Panc1 (cell line): ENCODE measurements around the gene SEMG2. TPM values are rescaled to one million over a fixed set of nuclear protein-coding genes. Genes with fewer than 3 reads are reported as not detected.

Experiments
- ATAC-seq: fragments of 200-7000 bp; cut with Tn5 transposase; 2 replicates; pipeline ENCODE4 v1.9.1; 2020; ENCODE audit warnings: mild to moderate bottlenecking, moderate library complexity
- BruUV-seq: library from RNA; stranded (reverse); fragments of 400-500 nt; replicated peaks from 2 replicates; lab custom pipeline; 2021; lab: Mats Ljungman, UMichigan
- CTCF ChIA-PET: fragments of 300-600 bp; sonication (Branson Sonifier 250); formaldehyde crosslinking; loops from one replicate; lab custom pipeline; 2022; ENCODE audit warnings: antibody characterized with exemption; lab: Charles Lee
- POLR2A ChIA-PET: fragments of 300-600 bp; sonication (Branson Sonifier 250); formaldehyde crosslinking; loops from one replicate; lab custom pipeline; 2022; ENCODE audit warnings: antibody characterized with exemption; lab: Charles Lee
- DNase-seq: peaks from one replicate; pipeline ENCODE4 v3.0.0-alpha.2; 2010; ENCODE audit warnings: low read depth, low spot score
- H3K27ac ChIP-seq: 2 replicates; pipeline ENCODE4 v1.5.1; 2011; ENCODE audit warnings: mild to moderate bottlenecking, low read length, inconsistent platforms
- H3K27me3 ChIP-seq: fragments of 200-500 bp; sonication (Bioruptor generic); 2 replicates; pipeline ENCODE4 v1.6.0; 2014; ENCODE audit warnings: low read length, inconsistent platforms; ENCODE audit not compliant: control insufficient read depth, insufficient read depth
- H3K36me3 ChIP-seq: fragments of 200-500 bp; sonication (Bioruptor generic); 2 replicates; pipeline ENCODE4 v1.5.1; 2014; ENCODE audit warnings: inconsistent platforms, mild to moderate bottlenecking, low read length, moderate library complexity; ENCODE audit not compliant: control insufficient read depth, insufficient read depth
- H3K4me1 ChIP-seq: 2 replicates; pipeline ENCODE4 v1.5.1; 2011; ENCODE audit warnings: inconsistent platforms, mild to moderate bottlenecking, low read length, moderate library complexity; ENCODE audit not compliant: control insufficient read depth, insufficient read depth
- H3K4me3 ChIP-seq, 2 experiments: 2 replicates each; pipeline ENCODE4 v1.5.1; 2011 to 2012; ENCODE audit warnings: low read depth in 2 of 2, low read length in 2 of 2, mild to moderate bottlenecking in 2 of 2, inconsistent platforms in 1 of 2, moderate library complexity in 1 of 2
- H3K9me3 ChIP-seq: fragments of 200-500 bp; sonication (Bioruptor generic); 2 replicates; pipeline ENCODE4 v1.5.1; 2014; ENCODE audit warnings: low read depth, mild to moderate bottlenecking, inconsistent platforms, low read length, moderate library complexity; ENCODE audit not compliant: control insufficient read depth, insufficient read depth
- SIN3A ChIP-seq: IDR thresholded peaks from 2 replicates; pipeline ENCODE4 v1.6.1; 2012; ENCODE audit warnings: low read depth, mild to moderate bottlenecking, low read length, moderate library complexity, borderline replicate concordance; ENCODE audit not compliant: insufficient read depth
- TCF7L2 ChIP-seq: IDR thresholded peaks from 2 replicates; pipeline ENCODE4 v1.6.1; 2011; ENCODE audit warnings: mild to moderate bottlenecking, low read depth, low read length, inconsistent platforms
- in situ Hi-C: cut with HindIII; loops from 2 replicates; pipeline ENCODE4 v1.10.0; 2016; ENCODE audit warnings: low sequenced_read_pairs, low pct_unique_long_range_greater_than_20kb
- intact Hi-C: fragments of 100-400 bp; cut with micrococcal nuclease; formaldehyde crosslinking; loops from one replicate; pipeline ENCODE4 v1.10.0; 2022; ENCODE audit not compliant: unreplicated experiment
- total RNA-seq: library from RNA; stranded (reverse); gene quantifications from one replicate; pipeline ENCODE4 v1.2.1, GENCODE V29; 2021; ENCODE audit not compliant: unreplicated experiment
- TF ChIP-seq, protein P1 (sequence below): fragments of 450-650 bp; IDR thresholded peaks from 2 replicates; pipeline ENCODE4 v1.5.1; 2017; ENCODE audit warnings: mild to moderate bottlenecking
- TF ChIP-seq, protein P2 (sequence below), 2 experiments: IDR thresholded peaks; 2 replicates each; pipeline ENCODE4 v1.6.1; 2011 to 2012; ENCODE audit warnings: low read depth in 2 of 2, control low read depth in 1 of 2, low read length in 1 of 2, mild to moderate bottlenecking in 1 of 2, moderate library complexity in 1 of 2; ENCODE audit not compliant: insufficient read depth in 1 of 2

Gene SEMG2
- total RNA-seq, 1 experiment from 2014 or later: not detected

DNA sequence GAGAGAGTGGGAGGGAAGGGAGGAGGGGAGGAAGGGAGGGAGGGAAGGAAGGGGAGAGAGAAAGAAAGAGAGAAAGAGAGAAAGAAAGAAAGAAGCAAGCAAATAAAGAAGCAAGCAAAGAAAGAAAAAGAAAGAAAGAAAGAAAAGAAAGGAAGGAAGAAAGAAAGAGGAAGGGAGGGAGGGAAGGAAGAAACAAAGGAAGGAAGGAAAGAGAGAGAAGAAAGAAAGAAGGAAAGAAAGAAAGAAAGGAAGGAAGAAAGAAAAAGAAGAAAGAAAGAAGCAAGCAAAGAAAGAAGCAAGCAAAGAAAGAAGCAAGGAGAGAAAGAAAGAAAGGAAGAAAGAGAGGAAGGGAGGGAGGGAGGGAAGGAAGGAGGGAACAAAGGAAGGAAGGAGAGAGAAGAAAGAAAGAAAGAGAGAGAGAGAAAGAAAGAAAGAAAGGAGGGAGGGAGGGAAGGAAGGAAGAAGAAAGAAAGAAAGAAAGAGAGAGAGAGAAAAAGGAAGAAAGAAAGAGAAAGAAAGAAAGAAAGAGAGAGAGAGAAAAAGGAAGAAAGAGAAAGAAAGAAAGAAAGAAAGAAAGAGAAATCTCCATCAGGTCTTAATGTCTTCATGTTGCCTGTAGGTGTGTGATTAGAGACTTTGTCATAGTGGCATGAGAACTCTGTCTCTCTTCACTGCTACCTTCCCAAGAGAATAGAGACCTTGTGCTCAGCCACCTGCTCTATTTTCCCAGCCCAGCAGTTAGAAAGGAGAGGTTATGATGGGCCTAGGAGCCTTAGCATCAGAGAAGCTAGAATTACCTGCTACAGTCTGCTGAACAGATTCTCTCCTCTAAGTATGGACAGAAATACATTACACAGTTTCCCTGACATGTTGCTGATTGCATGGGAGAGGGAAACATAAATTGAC is 9.4 kb upstream of the SEMG2 start:
- no peak overlapping the region for H3K4me3 ChIP-seq
- no peaks in the 10 kb centered on the region for H3K4me1 ChIP-seq
- in situ Hi-C loops (no loop called here), intact Hi-C loops (no loop called here)
- peaks cover 7% of the 10 kb centered on the region for H3K27me3 ChIP-seq
- BruUV-seq: no TSS peak
- H3K36me3 ChIP-seq: no peaks in the 10 kb centered on the region
- H3K9me3 ChIP-seq: no peaks in the 10 kb centered on the region
- POLR2A ChIA-PET: no interaction called here
- H3K27ac ChIP-seq: no peak overlapping the region
- DNase-seq (no peak), ATAC-seq (no peak)
- CTCF ChIA-PET: no interaction called here
- TF ChIP-seq, protein P1, sequence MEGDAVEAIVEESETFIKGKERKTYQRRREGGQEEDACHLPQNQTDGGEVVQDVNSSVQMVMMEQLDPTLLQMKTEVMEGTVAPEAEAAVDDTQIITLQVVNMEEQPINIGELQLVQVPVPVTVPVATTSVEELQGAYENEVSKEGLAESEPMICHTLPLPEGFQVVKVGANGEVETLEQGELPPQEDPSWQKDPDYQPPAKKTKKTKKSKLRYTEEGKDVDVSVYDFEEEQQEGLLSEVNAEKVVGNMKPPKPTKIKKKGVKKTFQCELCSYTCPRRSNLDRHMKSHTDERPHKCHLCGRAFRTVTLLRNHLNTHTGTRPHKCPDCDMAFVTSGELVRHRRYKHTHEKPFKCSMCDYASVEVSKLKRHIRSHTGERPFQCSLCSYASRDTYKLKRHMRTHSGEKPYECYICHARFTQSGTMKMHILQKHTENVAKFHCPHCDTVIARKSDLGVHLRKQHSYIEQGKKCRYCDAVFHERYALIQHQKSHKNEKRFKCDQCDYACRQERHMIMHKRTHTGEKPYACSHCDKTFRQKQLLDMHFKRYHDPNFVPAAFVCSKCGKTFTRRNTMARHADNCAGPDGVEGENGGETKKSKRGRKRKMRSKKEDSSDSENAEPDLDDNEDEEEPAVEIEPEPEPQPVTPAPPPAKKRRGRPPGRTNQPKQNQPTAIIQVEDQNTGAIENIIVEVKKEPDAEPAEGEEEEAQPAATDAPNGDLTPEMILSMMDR: no peak
- TF ChIP-seq, protein P2, sequence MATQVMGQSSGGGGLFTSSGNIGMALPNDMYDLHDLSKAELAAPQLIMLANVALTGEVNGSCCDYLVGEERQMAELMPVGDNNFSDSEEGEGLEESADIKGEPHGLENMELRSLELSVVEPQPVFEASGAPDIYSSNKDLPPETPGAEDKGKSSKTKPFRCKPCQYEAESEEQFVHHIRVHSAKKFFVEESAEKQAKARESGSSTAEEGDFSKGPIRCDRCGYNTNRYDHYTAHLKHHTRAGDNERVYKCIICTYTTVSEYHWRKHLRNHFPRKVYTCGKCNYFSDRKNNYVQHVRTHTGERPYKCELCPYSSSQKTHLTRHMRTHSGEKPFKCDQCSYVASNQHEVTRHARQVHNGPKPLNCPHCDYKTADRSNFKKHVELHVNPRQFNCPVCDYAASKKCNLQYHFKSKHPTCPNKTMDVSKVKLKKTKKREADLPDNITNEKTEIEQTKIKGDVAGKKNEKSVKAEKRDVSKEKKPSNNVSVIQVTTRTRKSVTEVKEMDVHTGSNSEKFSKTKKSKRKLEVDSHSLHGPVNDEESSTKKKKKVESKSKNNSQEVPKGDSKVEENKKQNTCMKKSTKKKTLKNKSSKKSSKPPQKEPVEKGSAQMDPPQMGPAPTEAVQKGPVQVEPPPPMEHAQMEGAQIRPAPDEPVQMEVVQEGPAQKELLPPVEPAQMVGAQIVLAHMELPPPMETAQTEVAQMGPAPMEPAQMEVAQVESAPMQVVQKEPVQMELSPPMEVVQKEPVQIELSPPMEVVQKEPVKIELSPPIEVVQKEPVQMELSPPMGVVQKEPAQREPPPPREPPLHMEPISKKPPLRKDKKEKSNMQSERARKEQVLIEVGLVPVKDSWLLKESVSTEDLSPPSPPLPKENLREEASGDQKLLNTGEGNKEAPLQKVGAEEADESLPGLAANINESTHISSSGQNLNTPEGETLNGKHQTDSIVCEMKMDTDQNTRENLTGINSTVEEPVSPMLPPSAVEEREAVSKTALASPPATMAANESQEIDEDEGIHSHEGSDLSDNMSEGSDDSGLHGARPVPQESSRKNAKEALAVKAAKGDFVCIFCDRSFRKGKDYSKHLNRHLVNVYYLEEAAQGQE (IDR thresholded peaks at IDR 0.05; ENCODE audit: insufficient read depth in 1 of 2, low read depth in 2 of 2, low read length in 1 of 2): no peak
- TF ChIP-seq TCF7L2: no peak

DNA sequence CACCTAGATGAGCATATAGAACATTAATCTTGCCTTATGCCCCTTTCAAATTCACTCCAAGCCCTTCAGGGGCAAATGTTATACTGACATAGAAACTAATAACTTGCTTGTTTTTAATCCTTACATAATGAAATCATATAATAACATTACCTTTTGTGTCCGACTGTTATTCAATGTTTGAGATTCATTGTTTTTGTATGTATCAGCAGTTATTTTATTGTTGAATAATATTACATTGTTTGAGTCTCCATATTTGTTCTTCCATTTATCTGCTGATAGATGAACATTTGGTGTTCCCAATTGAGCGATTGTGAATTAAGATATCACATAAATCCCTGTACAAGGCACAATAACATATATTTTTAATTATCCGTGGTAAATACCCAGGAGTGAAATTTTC is 8.3 kb upstream of the SEMG2 start:
- Histone ChIP-seq H3K27me3 (peaks cover 2% of the 10 kb centered on the region; the same call in 1 of the 2 replicates), H3K9me3 (no peaks in the 10 kb centered on the region), H3K4me1 (no peaks in the 10 kb centered on the region), H3K4me3 (no peak overlapping the region), H3K36me3 (no peaks in the 10 kb centered on the region), H3K27ac (no peak overlapping the region)
- in situ Hi-C loops: no loop called here
- intact Hi-C loops: no loop called here
- ChIA-PET CTCF (no interaction called here), POLR2A (no interaction called here)
- ATAC-seq (no peak), DNase-seq (no peak)
- TF ChIP-seq, protein P2 (IDR thresholded peaks at IDR 0.05; ENCODE audit: insufficient read depth in 1 of 2, low read depth in 2 of 2, low read length in 1 of 2): no peak
- TF ChIP-seq, protein P1: no peak
- TF ChIP-seq SIN3A: no peak
- BruUV-seq: no TSS peak
